ENCODE measurements around the gene ECHDC1.
A peak's percentile ranks its signal among the peaks of the same experiment; 100 is the strongest.
"Not testable (repeated sequence)": the region's sequence is repeated elsewhere in the genome, so short reads cannot be mapped to it uniquely, and the experiment has no call there.

ECHDC1 gene

GRCh38 chr6:127342296-127342945, 988 bp downstream of the ECHDC1 start:
- DNase-seq (ENCODE audit: low read depth) = no peak

- DNase-seq (ENCODE audit: low read depth) = no peak
Observed at GRCh38 chr6:127341471-127342202, 1.8 kb downstream of the ECHDC1 start.

DNA sequence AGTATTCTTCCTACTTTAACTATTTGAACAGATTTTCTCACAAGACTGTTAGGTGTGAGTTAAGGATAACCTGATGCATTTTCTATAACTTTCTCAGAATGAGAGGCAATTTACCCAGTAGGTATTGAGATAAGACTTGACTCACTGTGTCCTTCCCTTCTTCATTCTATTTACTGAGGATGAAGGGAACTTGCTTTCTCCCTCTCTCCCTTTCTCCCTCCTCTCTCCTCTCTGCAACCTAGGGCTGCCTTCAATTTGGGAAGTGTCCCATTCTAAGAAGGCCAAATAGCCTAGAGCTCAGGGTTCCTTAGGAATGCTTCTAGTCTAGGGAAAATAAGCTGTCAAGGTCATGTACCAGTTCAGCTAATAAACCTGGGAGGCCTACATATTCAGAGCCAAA, 3.2 kb downstream of the ECHDC1 start:
- DNase-seq (ENCODE audit: low read depth) = no peak

DNA sequence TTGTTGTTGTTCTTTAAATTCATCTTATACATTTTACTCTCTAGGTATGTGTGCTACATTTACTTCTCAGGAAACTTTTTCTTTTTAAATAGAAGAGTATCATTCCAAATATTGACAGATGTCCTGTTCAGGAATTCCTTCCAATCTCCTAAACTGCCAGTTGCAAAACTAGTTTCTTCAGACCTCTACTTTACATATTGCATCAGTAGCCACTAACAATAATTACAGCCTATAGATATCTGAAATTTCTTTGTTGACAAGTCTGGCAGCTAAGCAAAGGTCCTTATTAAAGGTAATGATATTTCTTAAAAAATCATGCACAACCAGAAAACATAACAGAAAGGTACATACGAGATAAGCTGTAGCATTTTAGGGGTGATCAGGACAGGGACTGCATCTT, 4.5 kb downstream of the ECHDC1 start:
- no peak for DNase-seq (ENCODE audit: low read depth)

DNA sequence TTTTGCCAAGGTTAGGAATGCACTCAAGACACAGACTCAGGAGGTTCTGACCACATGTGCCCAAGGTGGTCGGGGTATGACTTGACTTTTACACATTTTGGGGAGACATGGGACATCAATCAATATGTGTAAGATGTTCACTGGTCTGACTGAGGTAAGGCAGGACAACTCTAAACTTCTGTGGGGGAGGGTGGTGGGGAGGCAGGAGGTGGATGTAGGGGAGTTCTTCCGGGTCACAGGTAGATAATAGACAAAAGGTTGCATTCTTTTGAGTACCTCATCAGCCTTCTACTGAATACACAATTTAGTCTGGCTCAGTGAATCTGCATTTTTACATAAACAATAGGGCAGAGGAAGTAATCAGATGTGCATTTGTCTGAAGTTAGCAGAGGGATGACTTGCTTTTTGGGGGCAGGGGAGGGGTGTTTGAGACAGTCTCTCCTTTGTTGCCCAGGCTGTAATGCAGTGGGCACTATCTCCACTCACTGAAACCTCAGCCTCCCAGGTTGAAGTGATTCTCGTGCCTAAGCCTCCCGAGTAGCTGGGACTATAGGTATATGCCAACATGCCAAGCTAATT, 10.9 kb downstream of the ECHDC1 start:
- no peak for DNase-seq (ENCODE audit: low read depth)

GRCh38 chr6:127331256-127331655, 12.2 kb downstream of the ECHDC1 start:
- DNase-seq (ENCODE audit: low read depth) = not testable (repeated sequence)

DNA sequence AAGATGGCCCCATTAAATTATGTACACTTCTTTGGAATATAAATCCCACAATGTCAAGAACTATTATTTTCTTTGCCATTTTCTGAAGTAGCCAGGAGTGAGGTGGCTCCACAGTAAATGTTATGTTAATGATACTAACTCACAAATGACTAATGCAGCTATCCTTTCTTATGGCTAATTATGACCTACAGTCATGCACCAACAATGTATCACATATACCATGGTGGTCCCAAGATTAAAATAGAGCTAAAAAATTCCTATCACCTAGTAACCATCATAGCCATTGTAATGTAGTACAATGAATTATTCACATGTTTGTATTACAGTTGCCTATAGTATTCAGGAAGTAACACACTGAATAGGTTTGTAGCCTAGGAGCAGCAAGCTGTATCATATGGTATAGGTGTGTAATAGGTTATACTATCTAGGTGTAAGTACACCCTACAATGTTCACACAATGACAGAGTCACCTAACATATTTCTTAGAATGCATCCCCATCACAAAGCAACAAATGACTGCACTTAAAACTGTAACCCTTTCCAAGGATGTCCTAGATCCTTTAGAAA, 15.3 kb downstream of the ECHDC1 start:
- no peak for DNase-seq (ENCODE audit: low read depth)

GRCh38 chr6:127319686-127320085, 23.7 kb downstream of the ECHDC1 start:
- DNase-seq (ENCODE audit: low read depth) = no peak

DNA sequence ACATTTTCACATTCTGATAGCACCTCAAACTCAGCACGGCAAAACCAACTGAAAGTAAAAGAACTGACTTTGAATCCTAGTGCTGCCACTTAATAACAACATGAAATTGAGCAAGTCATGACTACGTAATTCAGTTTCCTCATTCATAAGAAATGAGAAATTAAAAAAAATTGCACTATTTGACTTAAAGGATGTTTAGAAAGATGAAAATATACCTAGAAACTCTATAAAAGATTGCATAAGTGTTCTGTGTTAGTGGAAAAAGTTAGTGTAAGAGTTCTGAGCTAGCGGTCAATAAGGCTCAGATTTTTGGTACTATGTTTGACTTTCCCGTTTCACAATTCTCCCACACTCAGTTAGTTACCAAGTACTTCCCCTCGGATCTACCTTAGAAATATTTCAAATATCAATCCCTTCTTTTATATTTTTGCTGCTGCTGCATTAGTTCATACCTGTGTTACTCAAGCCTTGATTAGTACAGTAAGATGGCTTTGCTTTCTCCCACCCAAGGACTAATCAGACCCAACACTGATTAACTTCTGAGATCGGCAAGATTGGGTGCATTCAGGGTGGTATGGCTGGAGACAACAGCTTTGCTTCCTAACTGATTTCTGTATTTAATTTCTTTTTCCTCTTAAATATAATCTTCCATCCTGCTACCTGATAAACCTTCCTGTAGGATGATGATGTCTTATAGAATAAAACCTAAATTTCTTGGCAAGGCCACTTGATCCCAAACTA, 25.9 kb downstream of the ECHDC1 start:
- no peak for DNase-seq (ENCODE audit: low read depth)

DNA sequence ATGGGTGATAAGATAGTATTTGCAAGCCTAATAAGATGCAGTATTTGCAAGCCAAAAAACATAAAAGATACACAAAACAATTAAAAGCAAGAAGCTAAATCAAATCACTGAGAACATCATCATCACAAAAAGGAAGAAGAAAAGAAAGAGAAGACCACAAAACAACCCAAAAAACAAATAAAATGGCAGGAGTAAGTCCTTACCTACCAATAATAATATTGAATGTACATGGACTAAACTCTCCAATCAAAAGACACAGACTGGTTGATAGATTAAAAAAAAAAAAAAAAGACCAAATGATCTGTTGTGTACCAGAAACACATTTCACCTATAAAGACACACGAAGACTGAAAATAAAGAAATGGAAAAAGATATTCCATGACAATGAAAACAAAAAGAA, 37.7 kb downstream of the ECHDC1 start:
- DNase-seq (ENCODE audit: low read depth) = no peak

DNA sequence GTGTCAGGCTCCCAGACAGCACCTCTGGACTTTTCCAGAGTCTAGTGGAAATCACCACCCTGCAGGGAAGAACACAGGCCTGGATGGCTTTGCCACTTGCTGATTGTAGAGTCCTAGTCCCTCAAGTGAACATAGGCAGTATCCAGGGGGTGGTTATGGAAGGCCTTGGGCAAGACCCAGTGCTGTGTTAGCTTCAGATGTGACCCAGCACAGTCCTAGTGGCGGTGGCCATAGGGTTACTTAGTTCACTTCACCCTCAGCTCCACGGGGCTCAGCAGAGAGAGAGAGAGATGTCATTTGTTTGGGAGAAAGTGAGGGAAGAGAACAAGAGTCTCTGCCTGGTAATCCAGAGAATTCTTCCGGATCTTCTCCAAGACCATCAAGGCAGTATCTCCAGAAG, 39.5 kb downstream of the ECHDC1 start:
- DNase-seq (ENCODE audit: low read depth) = no peak

GRCh38 chr6:127302728-127303660, 40.4 kb downstream of the ECHDC1 start:
- peak; percentile 17 for DNase-seq (ENCODE audit: low read depth)

DNA sequence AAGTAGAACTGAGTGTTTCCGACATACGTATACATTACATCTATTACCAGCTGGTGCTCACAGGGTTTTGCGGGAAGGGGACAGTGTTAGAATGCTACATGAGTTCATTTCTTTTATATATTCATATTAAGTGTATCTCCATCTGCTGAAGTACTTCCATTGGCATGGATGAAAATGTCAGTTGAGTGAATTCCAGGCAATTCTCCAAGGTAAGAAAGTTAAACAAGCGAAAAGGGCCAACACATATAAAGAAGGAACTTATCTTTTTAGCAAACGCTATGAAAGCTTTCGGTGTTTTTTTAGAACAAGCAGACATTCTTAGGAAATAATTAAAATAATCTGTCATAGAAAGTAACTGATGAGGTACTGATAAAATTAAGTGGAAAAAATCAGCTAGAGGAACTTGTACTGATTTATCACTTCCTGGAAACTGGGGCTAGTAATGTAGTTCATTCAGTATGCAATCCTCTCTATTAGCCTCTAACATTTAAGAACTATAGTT, 42.2 kb downstream of the ECHDC1 start:
- DNase-seq (ENCODE audit: low read depth) = no peak

GRCh38 chr6:127300411-127300810, 43.0 kb downstream of the ECHDC1 start:
- peak; percentile 41 for DNase-seq (ENCODE audit: low read depth)

- no peak for DNase-seq (ENCODE audit: low read depth)
Observed at GRCh38 chr6:127299522-127300240, 43.7 kb downstream of the ECHDC1 start.

GRCh38 chr6:127298475-127298874, 44.9 kb downstream of the ECHDC1 start:
- DNase-seq (ENCODE audit: low read depth) = no peak

- DNase-seq (ENCODE audit: low read depth) = no peak
Observed at GRCh38 chr6:127297502-127298070, 45.8 kb downstream of the ECHDC1 start.

GRCh38 chr6:127291495-127291894, 51.9 kb downstream of the ECHDC1 start:
- no peak for DNase-seq (ENCODE audit: low read depth)

- DNase-seq (ENCODE audit: low read depth) = no peak
Observed at GRCh38 chr6:127290391-127291265, 52.8 kb downstream of the ECHDC1 start.

All from fibroblast of the conjunctiva (primary cell).